ENCODE data around the gene HCN2. TPM values are rescaled to one million over a fixed set of nuclear protein-coding genes. Genes with fewer than 3 reads are reported as not detected.

Gene HCN2
- total RNA-seq, 2 donors from 2014 or later: 0.17 to 0.40 TPM

GRCh38 chr19:639253-640160, 49.8 kb downstream of the HCN2 start, which contains the start of gene FGF22:
FGF22 (plus strand) TSS chr19:639879; CDS start chr19:639926, 47 bp downstream.
- peak; percentile 96 for DNase-seq
- intact Hi-C loops (cut with DNase I): no loop called here
- H3K36me3 ChIP-seq: no peaks in the 10 kb centered on the region
- no peaks in the 10 kb centered on the region for H3K9me3 ChIP-seq
- H3K4me3 ChIP-seq: peak within 1 kb of the TSS; percentile 39
- H3K27me3 ChIP-seq: no peaks in the 10 kb centered on the region
- H3K27ac ChIP-seq: no peak within 1 kb of the TSS
- TF ChIP-seq CTCF (IDR thresholded peaks at IDR 0.05): no peak
- H3K9ac ChIP-seq (ENCODE audit: low read depth in 2 of 2, low read length in 2 of 2): peak within 1 kb of the TSS in 1 of 2 donors; percentile 26
- no peaks in the 10 kb centered on the region for H3K4me1 ChIP-seq

GRCh38 chr19:640161-640558, 50.5 kb downstream of the HCN2 start:
- Histone ChIP-seq H3K4me3 (peak overlapping the region; percentile 39), H3K9me3 (no peaks in the 10 kb centered on the region), H3K36me3 (no peaks in the 10 kb centered on the region), H3K27me3 (no peaks in the 10 kb centered on the region), H3K27ac (no peak overlapping the region), H3K4me1 (no peaks in the 10 kb centered on the region), H3K9ac (ENCODE audit: low read depth in 2 of 2, low read length in 2 of 2) (no peak overlapping the region)
- TF ChIP-seq CTCF (IDR thresholded peaks at IDR 0.05): no peak
- DNase-seq: no peak
- intact Hi-C loops (cut with DNase I): no loop called here

- intact Hi-C loops (cut with DNase I): no loop called here
- no peak for DNase-seq
- TF ChIP-seq CTCF (IDR thresholded peaks at IDR 0.05): no peak
- Histone ChIP-seq H3K36me3 (no peaks in the 10 kb centered on the region), H3K27ac (no peak overlapping the region), H3K9me3 (no peaks in the 10 kb centered on the region), H3K4me3 (no peak overlapping the region), H3K27me3 (no peaks in the 10 kb centered on the region), H3K4me1 (no peaks in the 10 kb centered on the region), H3K9ac (ENCODE audit: low read depth in 2 of 2, low read length in 2 of 2) (no peak overlapping the region)
Measured at GRCh38 chr19:640606-641189, 51.0 kb downstream of the HCN2 start.

- intact Hi-C loops (cut with DNase I): no loop called here
- no peaks in the 10 kb centered on the region for H3K4me1 ChIP-seq
- no peaks in the 10 kb centered on the region for H3K27me3 ChIP-seq
- TF ChIP-seq CTCF (IDR thresholded peaks at IDR 0.05): no peak
- H3K9me3 ChIP-seq: no peaks in the 10 kb centered on the region
- no peak overlapping the region for H3K27ac ChIP-seq
- H3K4me3 ChIP-seq: no peak overlapping the region
- H3K9ac ChIP-seq (ENCODE audit: low read depth in 2 of 2, low read length in 2 of 2): no peak overlapping the region
- no peaks in the 10 kb centered on the region for H3K36me3 ChIP-seq
- no peak for DNase-seq
Measured at GRCh38 chr19:641702-642101, 52.0 kb downstream of the HCN2 start.

GRCh38 chr19:642767-643727, 53.4 kb downstream of the HCN2 start:
- Histone ChIP-seq H3K9me3 (no peaks in the 10 kb centered on the region), H3K4me3 (no peak overlapping the region), H3K27ac (no peak overlapping the region), H3K9ac (ENCODE audit: low read depth in 2 of 2, low read length in 2 of 2) (no peak overlapping the region), H3K27me3 (no peaks in the 10 kb centered on the region), H3K4me1 (no peaks in the 10 kb centered on the region), H3K36me3 (peaks cover 11% of the 10 kb centered on the region)
- intact Hi-C loops (cut with DNase I): no loop called here
- TF ChIP-seq CTCF (IDR thresholded peaks at IDR 0.05): no peak
- no peak for DNase-seq

Data from colonic mucosa (tissue), 4 donors.